Hematopoietic multipotent progenitor cell treated with erythropoietin and hydrocortisone succinate and interleukin-3 and kit ligand, for 6 days (in vitro differentiated cells): ENCODE data around the gene MGRN1.
A peak's percentile ranks its signal among the peaks of the same experiment; 100 is the strongest.

Experiments
- DNase-seq: peaks from one replicate; pipeline ENCODE4 v3.0.0-alpha.2; 2015

Gene MGRN1

GRCh38 chr16:4606354-4606753 lies 18.3 kb upstream of the MGRN1 start:
- DNase-seq: no peak

- no peak for DNase-seq
Observed at GRCh38 chr16:4607841-4608703, 16.6 kb upstream of the MGRN1 start.

GRCh38 chr16:4608704-4608980 lies 16.0 kb upstream of the MGRN1 start:
- DNase-seq: no peak

GRCh38 chr16:4609200-4610010 lies 15.2 kb upstream of the MGRN1 start:
- DNase-seq: no peak

GRCh38 chr16:4610011-4611005 lies 14.3 kb upstream of the MGRN1 start:
- no peak for DNase-seq

- DNase-seq: no peak
Observed at GRCh38 chr16:4611337-4612021, 13.1 kb upstream of the MGRN1 start.

- no peak for DNase-seq
Observed at GRCh38 chr16:4612474-4612931, 12.1 kb upstream of the MGRN1 start.

GRCh38 chr16:4612977-4613635 lies 11.5 kb upstream of the MGRN1 start:
- DNase-seq: no peak

- DNase-seq: peak; percentile 57
Observed at GRCh38 chr16:4613636-4614570, 10.7 kb upstream of the MGRN1 start.

- peak; percentile 92 for DNase-seq
Observed at GRCh38 chr16:4614571-4615383, 9.8 kb upstream of the MGRN1 start, which contains the start of gene UBALD1. UBALD1 (minus strand) TSS chr16:4614888; CDS start chr16:4614797, 91 bp downstream.

- DNase-seq: no peak
Observed at GRCh38 chr16:4615384-4616046, 9.1 kb upstream of the MGRN1 start.

GRCh38 chr16:4616047-4616811 lies 8.4 kb upstream of the MGRN1 start:
- DNase-seq: peak; percentile 100

- no peak for DNase-seq
Observed at GRCh38 chr16:4617880-4618279, 6.7 kb upstream of the MGRN1 start.

GRCh38 chr16:4618645-4619418 lies 5.8 kb upstream of the MGRN1 start:
- DNase-seq: no peak

- peak; percentile 25 for DNase-seq
Observed at GRCh38 chr16:4623593-4623992, 1.0 kb upstream of the MGRN1 start.

GRCh38 chr16:4624827-4625559 lies 367 bp downstream of the MGRN1 start:
- DNase-seq: peak; percentile 70
